DMS 273 treated with DMSO at 0.1 percent for 48 hours (cell line): ENCODE results near the gene RNF152.

Experiments used
- DNase-seq: peaks from one replicate; lab custom pipeline; 2025; lab: John Stamatoyannopoulos, UW

The RNF152 gene

DNA sequence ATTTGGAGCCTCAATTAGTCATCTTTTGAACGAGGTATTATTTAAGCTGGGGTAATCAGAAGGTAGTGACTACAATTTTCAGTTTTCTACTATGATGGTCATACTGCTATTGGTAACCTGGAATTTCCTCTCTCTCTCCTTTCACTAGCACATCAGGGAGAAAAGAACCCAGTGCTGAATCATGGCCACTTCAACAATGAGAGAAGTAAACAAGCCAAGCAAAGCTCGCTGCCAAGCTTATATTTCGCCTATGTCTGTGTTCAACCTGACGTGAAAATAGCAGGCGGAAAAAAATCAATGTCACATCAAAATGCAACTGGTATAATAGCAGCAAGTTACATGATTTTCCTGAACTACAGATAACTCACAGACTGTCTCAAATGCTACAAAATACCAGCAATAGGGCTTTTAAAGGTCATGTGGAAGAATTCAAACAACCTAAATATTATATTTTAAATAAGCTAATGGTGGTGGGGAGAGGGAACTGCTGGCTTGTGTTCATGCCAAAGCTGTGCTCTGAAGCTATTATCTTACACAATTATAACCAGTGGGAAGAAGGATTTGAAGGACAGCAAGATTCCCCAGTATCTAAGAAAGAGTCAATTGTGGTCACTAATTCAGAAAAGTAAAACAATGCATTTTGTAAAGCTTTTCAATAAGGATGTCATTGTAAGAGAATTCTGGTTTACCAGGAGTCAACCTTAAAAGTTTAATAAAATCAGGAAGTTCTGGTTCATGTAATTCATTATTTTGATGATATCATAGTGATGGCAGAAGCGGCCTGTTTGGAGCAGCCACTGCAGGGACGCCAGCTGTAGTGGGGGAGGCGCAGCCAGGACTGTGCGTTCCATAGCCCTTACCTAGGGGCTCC, 38.0 kb downstream of the RNF152 start:
- DNase-seq: no peak

DNA sequence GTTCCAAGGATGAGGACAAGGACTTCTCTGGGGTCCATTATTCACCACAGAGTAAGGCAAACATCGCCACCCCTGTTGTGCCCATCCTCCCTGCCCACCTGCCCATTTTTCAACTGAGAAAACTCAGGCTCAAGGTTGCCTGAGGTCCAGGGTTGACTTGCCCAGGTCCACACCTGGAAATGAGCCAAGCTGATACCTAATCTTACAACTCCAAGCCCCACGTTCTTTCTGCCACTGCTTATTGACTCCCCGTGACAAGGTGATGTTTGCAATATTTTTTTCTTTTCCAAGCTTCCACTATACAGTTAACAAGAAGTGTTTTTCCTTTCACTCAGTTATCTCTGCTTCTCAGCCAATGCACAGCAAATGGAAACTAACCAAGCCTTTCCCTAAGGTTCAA, 39.0 kb downstream of the RNF152 start:
- no peak for DNase-seq

DNA sequence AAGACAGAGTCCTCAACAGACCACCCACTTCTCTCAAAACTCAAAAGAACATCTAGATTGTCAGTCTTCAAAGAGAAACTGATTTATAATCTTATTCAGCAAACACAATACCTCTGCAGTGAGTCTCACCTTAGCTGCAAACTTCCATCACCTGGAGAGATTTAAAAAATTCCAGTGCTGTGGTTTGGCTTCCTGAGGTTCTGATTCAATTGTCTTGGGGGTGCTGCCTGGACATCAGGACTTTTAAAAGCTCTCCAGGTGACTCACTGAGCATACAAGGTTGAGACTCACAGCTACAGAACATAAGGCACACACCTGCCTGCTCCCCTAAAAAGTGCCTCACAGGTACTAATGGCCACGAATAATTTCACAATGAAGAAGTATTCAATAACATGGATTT, 40.3 kb downstream of the RNF152 start:
- DNase-seq: no peak

DNA sequence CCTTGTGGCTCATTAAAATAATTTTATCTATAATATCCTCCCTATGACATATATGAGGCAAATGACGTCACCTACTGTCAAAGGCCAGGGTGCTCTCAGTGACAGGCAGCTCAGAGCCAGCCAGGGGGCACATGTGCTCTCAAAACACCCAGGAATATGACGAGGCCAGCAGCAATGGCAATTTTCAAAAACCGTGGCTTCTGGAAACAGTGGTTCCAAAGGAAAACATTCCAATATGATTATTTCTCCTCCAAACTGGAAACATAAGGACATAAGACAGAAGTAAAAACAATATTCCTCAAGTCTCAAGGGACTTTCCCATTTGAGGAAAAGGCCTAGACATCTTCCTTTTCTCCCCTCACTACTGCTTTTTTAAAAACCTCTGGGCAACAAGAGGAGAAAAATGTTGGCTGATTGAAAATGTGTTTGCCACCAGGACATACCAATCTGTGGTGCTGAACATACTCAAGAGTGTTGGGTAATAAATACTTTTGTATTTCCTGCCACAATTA, 40.8 kb downstream of the RNF152 start:
- no peak for DNase-seq

DNA sequence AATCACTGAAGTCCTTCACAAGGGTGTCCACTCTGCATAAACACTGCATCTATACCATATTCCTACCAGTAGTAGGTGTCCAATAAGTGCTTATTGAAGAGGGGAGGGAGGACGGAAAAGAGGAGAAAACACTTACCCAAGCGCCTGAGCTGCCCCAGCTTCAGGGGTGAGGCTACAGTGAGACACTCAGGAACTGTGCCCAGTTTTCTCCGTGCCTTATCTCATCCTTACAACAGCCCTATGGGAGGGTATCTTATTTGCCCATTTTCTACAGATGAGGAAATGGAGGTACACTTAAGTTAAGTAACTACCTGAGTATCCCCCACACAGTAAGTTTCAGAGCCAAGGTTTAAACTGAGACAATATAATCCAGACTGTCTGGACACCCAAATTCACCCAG, 41.5 kb downstream of the RNF152 start:
- no peak for DNase-seq

DNA sequence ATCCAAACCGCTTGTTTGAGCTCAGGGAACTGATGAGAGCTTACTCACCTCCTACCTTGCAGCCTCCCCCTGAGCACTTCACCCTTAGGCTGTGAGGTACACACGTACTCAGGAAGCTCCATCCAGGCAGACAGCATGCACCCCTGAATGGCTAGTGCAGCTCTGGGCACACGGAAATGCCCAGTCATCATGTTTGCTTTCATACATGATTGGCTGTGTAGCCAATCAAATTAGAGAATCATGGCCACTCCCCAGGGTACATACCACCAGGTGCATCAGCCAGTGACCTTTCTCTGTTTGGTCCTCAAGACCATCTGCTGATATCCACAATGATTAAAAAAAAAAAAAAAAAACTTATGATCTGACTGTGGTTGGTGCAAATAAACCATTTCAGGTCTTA, 42.1 kb downstream of the RNF152 start:
- DNase-seq: no peak

DNA sequence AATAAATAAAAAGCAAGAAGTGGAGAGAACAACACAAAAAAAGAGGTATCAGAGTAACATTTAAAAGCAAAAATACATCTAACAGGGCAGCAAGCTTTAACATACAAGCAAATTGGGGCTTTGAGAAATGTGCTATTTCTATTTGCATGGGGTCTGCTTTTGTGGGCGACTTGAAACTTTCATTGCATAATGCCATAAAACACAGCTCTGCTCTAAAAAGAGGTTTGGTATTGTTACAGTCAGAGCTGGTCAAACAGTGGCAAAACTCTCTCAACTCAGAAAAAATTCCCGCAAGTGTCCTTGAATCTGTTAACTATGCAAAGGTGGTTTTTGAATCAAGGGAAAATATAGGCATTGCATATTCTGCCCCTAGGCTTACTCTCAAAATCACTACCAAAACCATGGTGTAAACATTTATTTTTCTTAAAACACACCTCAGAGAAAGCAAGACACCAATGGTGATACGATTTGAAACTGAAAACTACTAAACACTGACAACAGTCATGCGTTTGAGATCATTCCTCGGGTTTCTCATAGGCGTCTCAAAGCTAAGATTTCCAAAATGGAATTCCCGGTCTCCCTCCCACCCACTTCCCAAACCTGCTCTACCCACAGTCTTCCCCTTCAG, 45.5 kb downstream of the RNF152 start:
- no peak for DNase-seq

DNA sequence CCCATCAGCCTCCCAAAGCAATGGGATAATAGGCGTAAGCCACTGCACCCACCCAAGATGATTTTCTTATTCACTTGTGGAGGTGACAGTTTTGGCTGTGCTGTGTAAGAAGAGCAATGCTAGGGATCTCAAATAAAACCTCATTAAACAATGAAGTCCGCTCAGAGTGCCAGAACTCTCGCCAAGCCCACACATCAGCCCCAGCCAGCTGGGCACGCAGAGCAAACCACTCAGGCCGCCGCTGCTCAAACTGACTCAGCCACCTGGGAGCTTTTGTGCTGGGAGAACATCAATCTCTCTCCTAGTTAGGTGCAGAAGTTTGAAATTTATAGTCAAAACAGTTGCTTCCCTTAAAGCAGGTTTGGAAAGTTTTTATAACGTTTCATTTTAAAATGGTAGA, 47.6 kb downstream of the RNF152 start:
- DNase-seq: no peak

DNA sequence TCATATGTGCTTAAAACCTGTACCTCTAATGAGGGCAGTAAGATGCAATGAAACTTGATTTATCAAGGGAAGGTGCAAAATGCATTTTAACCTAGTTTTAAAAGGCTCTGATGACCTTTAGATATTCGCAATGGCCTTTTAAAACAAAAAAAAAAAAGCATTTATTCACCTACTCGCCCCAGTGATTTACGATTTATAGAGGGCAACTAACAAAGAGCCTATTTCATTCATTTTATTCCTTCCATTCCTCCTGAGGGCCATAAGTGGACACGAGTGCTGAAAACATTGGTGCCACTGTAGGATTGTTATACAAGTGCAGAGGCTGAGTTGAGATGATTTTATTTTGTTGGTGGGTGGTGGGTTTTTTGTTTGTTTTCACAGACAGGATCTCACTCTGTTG, 48.1 kb downstream of the RNF152 start:
- DNase-seq: no peak

DNA sequence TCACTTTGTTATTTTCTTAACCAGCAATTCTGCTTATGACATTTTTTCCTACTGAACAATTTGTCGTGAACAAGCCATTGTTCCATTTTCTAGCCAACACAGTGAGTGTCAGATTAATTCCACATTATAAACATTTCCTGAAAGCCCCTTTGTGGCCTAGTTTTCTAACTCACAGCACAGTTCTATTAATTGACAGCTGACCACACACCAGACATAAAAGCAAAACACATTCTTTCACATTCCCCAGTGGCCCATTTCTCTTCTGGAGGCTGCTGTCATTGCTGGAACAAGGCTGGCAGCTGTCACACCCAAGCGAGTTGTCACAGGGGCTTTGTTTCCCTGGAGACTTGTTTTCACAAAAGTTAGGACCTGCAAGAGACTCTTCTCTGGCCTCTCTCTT, 50.7 kb downstream of the RNF152 start:
- DNase-seq: no peak

DNA sequence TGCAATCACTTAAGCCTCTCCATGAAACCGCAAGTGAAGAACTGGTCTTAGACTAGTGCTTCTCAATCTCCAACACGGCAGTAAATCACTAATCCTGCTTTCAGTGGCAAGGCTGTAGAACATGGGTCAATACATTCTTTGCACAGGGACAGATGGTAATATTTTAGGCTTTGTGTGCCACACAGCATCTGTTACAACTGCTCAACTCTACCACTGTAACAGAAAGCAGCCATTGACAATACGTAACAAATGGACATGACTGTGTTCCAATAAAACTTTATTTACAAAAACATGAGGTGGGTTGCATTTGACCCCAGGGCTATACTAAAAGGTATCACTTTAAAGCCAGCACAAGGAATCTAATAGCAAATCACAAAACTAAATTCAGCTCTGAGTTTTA, 51.1 kb downstream of the RNF152 start:
- no peak for DNase-seq

DNA sequence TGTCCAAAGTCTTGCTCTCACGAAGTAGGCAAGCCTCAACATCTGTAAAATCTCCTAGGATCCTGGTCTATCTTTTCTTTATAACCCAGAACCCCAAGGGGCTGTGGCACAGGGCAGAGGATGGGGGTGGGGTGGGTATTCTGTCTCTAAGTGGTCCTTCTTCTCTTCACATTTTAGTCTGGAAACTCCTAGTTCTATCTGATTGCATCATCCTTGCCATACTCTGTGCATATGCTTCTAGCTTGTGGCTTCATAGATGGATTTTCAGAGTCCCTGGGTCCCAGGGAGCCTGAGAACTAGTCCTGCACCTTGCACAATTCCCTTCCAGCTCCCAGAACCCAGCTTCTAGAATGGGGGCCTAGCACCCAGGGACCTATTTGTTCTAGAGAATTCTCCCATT, 52.5 kb downstream of the RNF152 start:
- DNase-seq: no peak

DNA sequence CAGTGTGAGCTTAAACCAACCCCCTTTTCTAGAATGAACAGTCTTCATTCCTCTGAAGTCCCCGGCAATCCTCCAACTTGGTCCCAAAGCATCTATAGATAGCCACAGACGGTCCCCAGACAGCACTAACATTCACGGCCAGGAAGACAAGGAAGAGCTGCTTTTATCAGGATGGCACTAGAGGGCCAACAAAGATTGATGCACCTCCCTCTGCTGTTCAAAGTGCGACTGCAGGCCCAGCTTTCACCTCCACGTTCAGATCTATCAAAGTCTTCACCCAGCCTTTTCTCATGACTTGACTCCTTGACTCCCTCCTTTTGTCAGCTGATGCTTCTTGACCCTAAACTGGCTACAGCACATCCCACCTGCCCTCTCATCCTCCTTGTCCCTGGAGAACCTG, 54.3 kb downstream of the RNF152 start:
- DNase-seq: no peak

DNA sequence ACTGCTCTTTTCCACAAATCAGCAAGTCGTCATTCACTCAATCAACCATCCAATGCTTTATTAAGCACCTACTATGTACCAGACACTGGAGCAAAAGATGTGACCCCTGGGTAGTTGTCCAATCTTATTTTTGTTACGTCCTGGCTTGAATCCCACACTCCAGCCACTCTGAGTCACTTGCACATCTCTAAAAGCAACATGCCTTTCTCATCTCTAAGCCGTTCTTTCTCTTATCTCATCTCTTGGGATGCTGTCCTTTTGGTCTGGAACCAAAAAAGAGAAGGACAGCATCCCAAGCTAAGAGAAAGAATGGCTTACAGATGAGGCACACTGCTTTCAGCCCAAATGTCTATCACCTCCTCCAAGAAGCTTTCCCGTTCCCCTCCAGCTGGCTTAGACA, 58.8 kb downstream of the RNF152 start:
- DNase-seq: no peak

DNA sequence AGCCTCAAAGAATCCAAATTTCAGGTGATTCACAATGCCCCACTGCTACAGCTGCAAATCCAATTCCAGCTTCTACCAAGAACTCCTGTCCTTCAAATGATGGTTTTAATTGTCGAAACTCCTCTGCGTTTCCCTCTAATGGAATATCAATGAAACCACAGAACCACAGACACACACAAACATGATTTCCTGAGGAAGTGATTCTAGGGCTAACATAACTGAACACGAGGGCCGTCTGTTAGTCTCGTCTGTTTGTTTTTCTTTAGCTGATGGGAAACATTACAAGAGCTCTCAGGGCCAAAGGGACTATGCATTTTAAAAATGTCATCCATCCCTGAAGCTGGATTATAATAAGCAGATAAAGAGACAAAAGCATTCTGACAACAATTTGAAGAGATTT, 59.4 kb downstream of the RNF152 start:
- DNase-seq: no peak

DNA sequence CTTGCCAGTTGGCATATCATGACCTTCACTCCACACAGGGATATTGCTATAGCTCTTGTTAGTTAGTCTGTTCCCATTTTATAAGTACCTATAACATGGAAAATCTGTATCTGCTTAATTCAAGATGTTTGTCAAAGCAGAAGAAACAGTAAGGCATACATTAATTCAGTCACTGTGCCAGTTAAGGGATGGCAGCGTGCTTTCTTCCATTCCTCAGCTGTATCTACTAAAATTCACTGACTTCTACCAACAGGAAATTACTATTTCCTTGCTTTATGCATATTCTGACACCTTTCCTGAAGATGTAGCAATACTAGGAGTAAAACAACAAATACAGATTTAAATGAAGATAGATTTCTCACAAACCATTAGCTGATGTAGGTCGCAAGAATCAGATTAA, 59.9 kb downstream of the RNF152 start:
- no peak for DNase-seq

DNA sequence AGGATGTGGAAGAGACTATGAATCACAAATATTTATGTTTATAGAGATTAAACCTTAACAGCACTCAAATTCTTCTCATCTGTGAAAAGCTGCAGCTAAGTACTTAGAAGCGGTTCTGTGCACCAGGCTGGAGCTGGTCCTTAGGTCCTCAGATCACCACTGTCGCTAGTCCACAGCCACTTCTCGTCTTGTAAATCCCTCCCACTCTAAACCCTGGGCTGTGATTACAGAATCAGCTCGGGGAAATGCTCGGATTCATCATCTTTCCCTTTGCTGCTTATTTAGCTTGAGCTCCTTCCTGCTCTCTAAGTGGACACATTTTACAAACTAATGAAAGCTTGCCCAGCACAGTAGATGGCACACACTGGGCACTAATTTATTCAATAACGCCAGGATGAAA, 61.7 kb downstream of the RNF152 start:
- DNase-seq: no peak

DNA sequence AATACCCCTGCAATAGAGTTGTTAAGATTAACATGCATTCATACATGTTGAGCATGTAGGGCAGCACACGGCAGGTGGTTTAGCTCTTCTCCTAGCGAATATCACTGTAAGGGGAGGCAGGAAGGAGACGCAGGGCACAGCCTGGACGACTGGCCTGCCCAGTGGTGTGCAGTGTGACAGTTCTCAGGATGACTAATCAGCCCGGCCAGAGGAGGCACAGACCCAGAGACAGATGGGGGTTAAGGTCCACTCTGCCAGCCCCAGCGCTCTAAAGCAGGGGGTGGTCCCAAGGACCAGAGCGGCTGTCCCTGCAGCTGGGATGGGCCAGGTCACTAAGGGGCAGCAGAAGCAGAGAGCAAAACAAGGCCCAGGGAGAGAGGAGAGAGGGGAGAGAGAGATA, 63.7 kb downstream of the RNF152 start:
- no peak for DNase-seq

DNA sequence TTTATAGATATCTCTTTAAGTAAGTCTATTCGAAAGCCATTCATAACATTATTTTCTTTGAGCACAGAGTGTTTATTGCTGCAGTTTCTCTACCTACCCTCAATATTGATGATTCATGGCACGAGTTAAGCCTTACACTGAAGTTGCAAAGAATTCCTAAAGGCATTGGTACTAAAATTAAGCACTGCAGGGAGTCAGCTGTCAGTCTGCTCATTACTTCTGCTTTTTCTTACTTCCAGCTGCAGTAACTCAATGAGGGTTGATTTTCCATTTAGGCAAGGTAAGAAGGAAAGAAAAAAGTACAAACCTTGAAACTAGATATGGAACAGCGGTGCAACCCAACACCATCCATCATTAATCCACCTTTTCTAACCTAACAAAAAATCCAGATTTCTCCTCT, 65.2 kb downstream of the RNF152 start:
- DNase-seq: no peak

DNA sequence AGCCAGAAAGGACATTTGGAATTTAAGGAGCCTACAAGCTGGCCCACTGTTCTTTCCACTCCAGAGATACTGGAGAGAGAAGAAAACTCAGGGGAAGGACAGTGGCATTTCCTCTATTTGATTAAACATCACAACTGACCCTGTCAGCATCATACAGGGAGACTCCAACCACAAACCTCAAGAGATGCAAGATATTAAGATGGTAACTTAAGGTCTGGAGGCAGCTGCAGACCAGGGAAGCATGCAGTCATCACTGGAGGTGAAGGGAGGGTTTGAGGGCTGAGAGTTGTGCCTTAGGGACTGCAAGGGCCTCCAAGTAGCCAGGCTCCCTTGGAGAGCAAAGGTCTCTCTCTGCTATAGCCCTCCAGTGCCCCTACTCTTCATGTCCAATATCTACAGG, 67.4 kb downstream of the RNF152 start:
- DNase-seq: no peak

DNA sequence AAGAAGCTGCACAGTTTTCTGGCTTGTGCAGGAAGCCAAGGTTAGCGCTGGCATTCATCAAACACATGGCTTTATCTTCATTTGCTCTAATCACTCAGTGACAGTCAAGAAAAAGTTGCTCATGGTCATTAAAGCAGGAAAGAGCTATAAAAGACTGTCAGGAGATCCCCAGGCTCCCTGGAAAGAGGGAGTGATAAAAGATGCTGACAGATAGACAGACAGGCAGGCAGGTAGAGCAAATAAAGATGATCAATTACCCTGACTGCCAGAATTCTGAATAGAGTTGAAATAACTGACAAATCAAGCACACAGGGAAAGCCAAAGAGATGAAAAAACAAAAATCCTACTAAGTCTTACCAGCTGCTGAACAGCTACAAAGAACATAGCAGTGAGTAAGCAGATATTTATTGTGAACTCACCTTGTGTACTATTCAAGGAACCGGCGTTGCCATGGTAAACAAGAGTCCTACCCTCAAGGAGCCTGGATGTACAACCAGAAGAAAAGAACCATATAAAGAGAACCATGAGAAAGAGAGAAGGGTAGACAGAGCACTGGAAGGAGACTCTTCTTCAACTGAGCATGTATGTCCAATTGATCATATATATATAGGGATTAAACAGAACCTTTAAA, 68.0 kb downstream of the RNF152 start:
- DNase-seq: no peak

DNA sequence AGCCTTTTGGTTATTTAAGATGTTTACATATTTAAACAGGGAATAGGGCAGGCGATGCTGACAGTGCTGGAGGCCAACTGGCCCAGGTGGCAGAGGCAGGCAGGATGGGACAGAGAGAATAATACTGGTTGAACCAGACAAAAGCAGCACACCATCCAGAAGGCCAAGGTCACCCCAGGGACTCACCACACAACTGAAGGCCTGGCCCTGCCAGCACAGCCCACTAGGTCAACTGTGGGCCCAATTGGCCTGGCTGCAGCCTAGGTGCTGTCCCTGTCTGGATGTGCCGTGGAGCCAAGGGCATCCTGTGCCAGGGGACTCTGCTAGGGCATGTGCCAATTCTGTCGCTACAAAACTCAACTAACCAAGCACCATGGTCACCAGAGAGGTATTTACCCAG, 69.2 kb downstream of the RNF152 start:
- DNase-seq: no peak

DNA sequence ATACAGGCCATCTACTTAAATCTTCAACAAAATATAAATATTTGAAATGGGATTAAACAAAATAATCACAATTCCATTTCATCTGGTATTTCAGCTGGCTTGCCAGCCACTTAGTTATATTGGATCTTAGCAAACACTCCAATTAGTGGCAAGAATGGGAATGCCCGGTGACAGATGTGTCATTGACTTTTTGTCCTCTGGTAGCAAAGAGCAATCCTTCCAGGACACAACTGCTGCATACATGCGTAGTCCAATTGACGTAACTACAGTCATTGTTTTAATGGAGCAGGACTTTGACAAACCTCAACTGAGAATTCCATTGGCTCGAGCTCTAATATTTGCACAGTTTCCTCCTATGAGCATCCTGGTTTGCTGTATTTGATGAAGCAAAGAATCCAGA, 69.9 kb downstream of the RNF152 start:
- DNase-seq: no peak
